GM18526 (cell line): ENCODE measurements around the gene CARD14.

ENCODE experiments used
- POLR2A ChIP-seq: IDR thresholded peaks from 3 replicates; pipeline ENCODE4 v1.6.1; 2011; ENCODE audit not compliant: insufficient read length; ENCODE audit errors: extremely low read depth

The CARD14 gene

DNA sequence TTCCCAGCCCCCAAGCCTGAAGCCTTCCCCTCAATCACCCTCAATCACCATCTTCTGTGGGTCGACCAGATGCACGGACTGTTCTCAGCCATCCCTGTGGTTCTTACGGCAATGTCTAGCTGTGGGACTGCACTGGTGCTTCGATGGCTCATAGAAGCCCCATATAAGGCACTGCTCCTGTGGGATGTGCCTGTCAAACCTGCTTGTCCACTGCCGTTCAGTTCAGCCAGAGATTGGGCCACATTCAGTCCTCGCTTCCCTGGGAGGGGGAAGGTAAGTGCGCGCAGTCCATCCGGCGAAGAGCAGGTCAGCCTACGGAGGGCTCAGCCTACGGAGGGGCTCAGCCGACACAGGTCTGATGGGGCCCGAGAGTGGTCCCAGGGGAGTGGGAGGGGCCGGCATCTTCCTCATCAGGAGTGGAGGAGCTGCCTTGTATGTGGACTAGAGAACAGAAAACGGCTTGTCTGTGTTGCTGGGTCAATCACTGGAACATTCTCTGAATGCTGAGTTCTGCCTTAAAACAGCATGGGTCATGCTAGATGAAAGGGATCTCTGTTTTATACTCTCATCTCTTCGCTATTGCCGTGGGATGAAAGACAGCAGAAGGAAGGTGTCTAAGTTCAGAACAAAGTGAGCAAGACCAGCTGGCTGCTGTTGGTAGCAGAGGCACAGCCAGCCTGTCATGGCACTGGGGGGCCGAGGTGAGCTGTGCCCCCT is at the start of gene CARD14:
CARD14 (plus strand) TSS at position 247 of the 717 bp plus-strand sequence. CDS start 11,409 bp downstream, outside the sequence.
- TF ChIP-seq POLR2A, result no peak

DNA sequence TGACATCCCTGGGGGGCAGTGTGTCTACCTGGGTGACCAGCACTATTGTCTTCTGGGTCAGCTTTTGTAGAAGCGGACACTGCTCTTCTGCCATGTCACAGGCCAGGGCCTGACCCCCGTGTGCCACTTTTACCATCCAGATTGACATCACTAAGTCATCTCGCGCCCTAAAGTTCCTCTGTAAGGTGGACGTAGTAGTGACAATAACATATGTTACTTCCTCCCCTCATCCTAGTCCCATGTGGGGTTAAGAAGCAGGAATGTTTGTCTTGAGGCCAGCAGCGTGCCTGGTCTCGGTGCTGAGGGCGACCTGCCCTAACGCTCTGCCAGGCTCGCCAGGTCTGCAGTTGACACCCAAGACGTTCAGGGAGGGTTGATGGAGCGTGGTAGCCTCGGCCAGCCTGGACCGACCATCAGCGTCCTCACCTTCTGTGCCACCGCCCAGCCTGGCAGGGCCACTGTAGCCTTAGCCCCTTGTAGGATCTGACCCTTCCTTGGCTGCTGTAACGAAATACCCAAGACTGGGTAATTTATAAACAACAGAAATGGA is 47.7 kb upstream of the CARD14 start:
- TF ChIP-seq POLR2A, result no peak

DNA sequence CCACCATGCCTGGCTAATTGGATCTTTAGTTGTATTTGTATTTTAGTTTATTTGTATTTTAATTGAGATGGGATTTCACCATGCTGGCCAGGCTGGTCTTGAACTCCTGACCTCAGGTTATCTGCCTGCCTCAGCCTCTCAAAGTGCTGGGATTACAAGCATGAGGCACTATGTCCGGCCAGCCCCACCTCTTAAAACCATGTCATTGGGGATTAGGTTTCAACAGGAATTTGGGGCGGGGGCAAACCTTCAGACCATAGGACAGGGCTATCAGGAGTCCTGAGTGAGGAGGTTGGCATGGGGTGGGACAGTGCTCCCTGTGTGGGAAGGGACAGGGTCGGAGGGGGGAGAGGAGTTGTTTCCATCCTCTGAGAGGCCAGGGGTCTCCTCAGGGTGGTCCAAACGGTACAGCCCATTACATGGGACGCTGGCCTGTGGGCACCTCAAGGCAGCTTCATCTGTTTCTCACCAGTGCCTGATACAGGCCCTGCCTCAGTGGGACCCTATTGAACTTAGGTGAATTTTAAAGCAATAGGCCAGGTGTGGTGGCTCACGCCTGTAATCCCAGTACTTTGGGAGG is 46.8 kb upstream of the CARD14 start:
- no peak for TF ChIP-seq POLR2A

GRCh38 chr17:80123791-80124190 is 46.0 kb upstream of the CARD14 start:
- TF ChIP-seq POLR2A, result no peak

DNA sequence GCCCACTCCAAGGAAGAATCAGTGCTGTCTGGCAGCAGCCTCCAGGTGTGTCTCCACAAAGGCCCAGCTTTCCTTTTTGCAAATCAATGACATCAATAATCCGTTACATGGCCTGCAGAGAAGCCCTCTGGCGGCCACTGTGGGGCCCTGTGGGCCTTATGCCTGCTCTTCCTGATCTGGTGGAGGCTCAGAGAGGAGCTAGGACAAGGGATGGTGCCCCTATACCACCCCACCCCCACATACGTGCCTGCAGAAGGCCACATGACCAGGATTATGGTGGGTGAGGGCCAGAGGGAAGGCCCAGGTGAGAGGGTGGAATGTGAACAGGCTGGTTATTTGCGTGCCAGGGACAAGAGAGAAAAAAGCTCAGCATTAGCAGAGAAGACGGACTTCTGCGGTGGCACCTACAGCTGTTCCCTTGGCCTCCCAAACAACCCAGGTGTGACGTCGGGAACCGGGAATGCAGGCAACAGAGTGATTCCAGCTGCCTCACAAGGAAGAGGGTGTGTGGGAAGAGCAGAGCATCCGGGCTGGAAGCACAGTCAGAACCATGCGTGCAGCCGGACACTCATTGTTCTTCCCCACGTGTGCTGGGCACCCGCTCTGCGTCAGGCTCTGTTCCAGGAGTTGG is 45.4 kb upstream of the CARD14 start:
- no peak for TF ChIP-seq POLR2A

GRCh38 chr17:80125656-80126448 is 44.0 kb upstream of the CARD14 start:
- no peak for TF ChIP-seq POLR2A

- no peak for TF ChIP-seq POLR2A
Measured at GRCh38 chr17:80126449-80126715, 43.4 kb upstream of the CARD14 start.

GRCh38 chr17:80129006-80129565 is 40.7 kb upstream of the CARD14 start:
- no peak for TF ChIP-seq POLR2A

- TF ChIP-seq POLR2A, result no peak
Measured at GRCh38 chr17:80130992-80131391, 38.8 kb upstream of the CARD14 start.

GRCh38 chr17:80132906-80133625 is 36.8 kb upstream of the CARD14 start:
- TF ChIP-seq POLR2A, result no peak

DNA sequence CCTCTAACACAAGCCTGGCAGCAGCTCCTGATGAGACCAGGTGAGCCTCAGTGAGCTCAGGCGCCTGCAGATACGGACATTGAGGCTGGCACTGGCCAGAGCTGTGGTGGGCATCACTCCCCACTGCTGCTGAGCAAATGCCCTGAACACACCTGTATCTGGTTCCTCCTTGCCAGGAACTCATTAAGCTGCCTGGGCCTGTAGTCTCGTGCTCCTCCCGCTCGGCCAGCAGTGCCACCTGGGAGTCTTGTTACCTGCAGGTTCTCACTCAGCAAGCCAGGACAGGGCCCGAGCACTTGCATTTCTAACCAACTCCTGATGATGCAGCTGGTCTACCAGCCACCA is 36.2 kb upstream of the CARD14 start:
- no peak for TF ChIP-seq POLR2A

GRCh38 chr17:80137131-80137530 is 32.7 kb upstream of the CARD14 start:
- no peak for TF ChIP-seq POLR2A

GRCh38 chr17:80138856-80139426 is 30.9 kb upstream of the CARD14 start:
- no peak for TF ChIP-seq POLR2A

- TF ChIP-seq POLR2A, result no peak
Measured at GRCh38 chr17:80141463-80142165, 28.2 kb upstream of the CARD14 start.
